K562 (cell line): ENCODE results near the gene RNU2-1. TPM values are rescaled to one million over a fixed set of nuclear protein-coding genes. Genes with fewer than 3 reads are reported as not detected.

ENCODE experiments used
- ATAC-seq: fragments of 200-7000 bp; cut with Tn5 transposase; 3 replicates; pipeline ENCODE4 v1.9.1; 2020; ENCODE audit warnings: moderate library complexity
- BruUV-seq: library from RNA; stranded (reverse); fragments of 400-500 nt; replicated peaks from 2 replicates; lab custom pipeline; 2021; lab: Mats Ljungman, UMichigan
- CTCF ChIA-PET: fragments of 300-600 bp; formaldehyde crosslinking; extraction: SDS; loops from one replicate; lab custom pipeline; 2021; ENCODE audit warnings: low intra/inter-chr PET ratio; lab: Yijun Ruan, JAX
- POLR2A ChIA-PET: fragments of 300-600, 350-650 bp; sonication (Branson Sonifier 250); formaldehyde crosslinking; extraction: SDS; loops from one replicate; lab custom pipeline; 2021; ENCODE audit warnings: antibody characterized with exemption, inconsistent platforms; lab: Yijun Ruan, JAX
- DNase-seq, 4 experiments: peaks; one replicate each; pipeline versions ENCODE4 v3.0.0 to v3.0.0-alpha.2; 2011 to 2018; ENCODE audit warnings: low spot score in 3 of 4, mixed read lengths in 3 of 4; ENCODE audit errors: extremely low read depth in 1 of 4
- FAIRE-seq: peaks from 2 replicates; lab custom pipeline; 2011; peaks lifted over from hg19 to GRCh38; lab: Jason Lieb, UNC
- H2AFZ ChIP-seq: 2 replicates; pipeline ENCODE4 v1.6.0; 2011; ENCODE audit warnings: low read depth, low read length, control low read depth, inconsistent platforms
- H3K27ac ChIP-seq: fragments of 200-600 bp; 3 replicates; pipeline ENCODE4 v1.8.0; 2011; ENCODE audit warnings: low read depth, mild to moderate bottlenecking, control low read depth, inconsistent platforms, low read length, moderate library complexity, mixed read lengths; ENCODE audit errors: extremely low read depth
- H3K27me3 ChIP-seq, 2 experiments: fragments of 300-600 bp in 1 of 2; 2 replicates in 1 of 2; 3 replicates in 1 of 2; pipeline versions ENCODE4 v1.6.0 to v1.8.0; 2011; ENCODE audit warnings: inconsistent platforms in 2 of 2, low read length in 2 of 2, mild to moderate bottlenecking in 1 of 2, mixed read lengths in 1 of 2, moderate library complexity in 1 of 2; ENCODE audit not compliant: control insufficient read depth in 2 of 2, insufficient read depth in 2 of 2
- H3K36me3 ChIP-seq: fragments of 300-600 bp; 3 replicates; pipeline ENCODE4 v1.8.0; 2011; ENCODE audit warnings: mild to moderate bottlenecking, low read length, inconsistent platforms; ENCODE audit not compliant: control insufficient read depth, insufficient read depth
- H3K4me1 ChIP-seq, 2 experiments: fragments of 200-600 bp in 1 of 2; replicated peaks in 1 of 2; 2 replicates in 1 of 2; 3 replicates in 1 of 2; pipeline versions ENCODE4 v1.5.1 to v1.8.0; 2011; ENCODE audit warnings: inconsistent platforms in 2 of 2, low read length in 2 of 2, mild to moderate bottlenecking in 1 of 2, mixed read lengths in 1 of 2, moderate library complexity in 1 of 2; ENCODE audit not compliant: control insufficient read depth in 2 of 2, insufficient read depth in 2 of 2
- H3K4me2 ChIP-seq: 2 replicates; pipeline ENCODE4 v1.6.1; 2011; ENCODE audit warnings: low read length, control low read depth, inconsistent platforms, mixed read lengths; ENCODE audit not compliant: insufficient read depth
- H3K4me3 ChIP-seq: fragments of 200-600 bp; sonication (generic), shearing (Covaris generic); 2 replicates; pipeline ENCODE4 v1.5.1; 2016; ENCODE audit warnings: control low read depth, inconsistent platforms
- H3K79me2 ChIP-seq: fragments of 200-600 bp; 3 replicates; pipeline ENCODE4 v1.8.0; 2011; ENCODE audit warnings: low read length, inconsistent platforms; ENCODE audit not compliant: control insufficient read depth, insufficient read depth
- H3K9ac ChIP-seq, 2 experiments: 2 replicates each; pipeline versions ENCODE4 v1.6.0 to v1.6.1; 2011; ENCODE audit warnings: low read depth in 2 of 2, low read length in 2 of 2, control low read depth in 1 of 2, inconsistent platforms in 1 of 2, mild to moderate bottlenecking in 1 of 2, mixed read lengths in 1 of 2; ENCODE audit not compliant: insufficient read depth in 1 of 2
- H3K9me1 ChIP-seq: one replicate; pipeline ENCODE4 v1.6.0; 2011; ENCODE audit warnings: inconsistent platforms, mild to moderate bottlenecking, low read length, moderate library complexity; ENCODE audit not compliant: control insufficient read depth, insufficient read depth
- H3K9me3 ChIP-seq: replicated peaks from 2 replicates; pipeline ENCODE4 v1.5.1; 2011; ENCODE audit warnings: low read depth, low read length, inconsistent platforms; ENCODE audit not compliant: control insufficient read depth, insufficient read depth
- H4K20me1 ChIP-seq: replicated peaks from 2 replicates; pipeline ENCODE4 v1.6.1; 2011; ENCODE audit warnings: low read length, inconsistent platforms, mixed read lengths; ENCODE audit not compliant: control insufficient read depth, insufficient read depth
- RBM25 ChIP-seq: fragments of 200-400 bp; formaldehyde crosslinking; IDR thresholded peaks from 2 replicates; pipeline ENCODE4 v1.6.1; 2018; ENCODE audit warnings: low read length, low read depth, moderate library complexity; ENCODE audit not compliant: severe bottlenecking
- WHSC1 ChIP-seq: IDR thresholded peaks from one replicate; pipeline ENCODE4 v1.6.1; 2012; ENCODE audit warnings: low read length, control low read depth, inconsistent platforms
- ZNF584 ChIP-seq: fragments of 200-800 bp; sonication (Bioruptor generic); IDR thresholded peaks from 2 replicates; pipeline ENCODE4 v1.6.1; 2016; ENCODE audit warnings: low read depth, mild to moderate bottlenecking, missing genetic modification characterization, missing compliant biosample characterization
- WGBS: fragments of 100-300 bp; shearing (Covaris generic); methylation state at CpG from one replicate; pipeline ENCODE4 v1.1.6; 2016; ENCODE audit warnings: low coverage, mixed read lengths; ENCODE audit not compliant: insufficient coverage; ENCODE audit errors: missing lambda C conversion rate; 5-methylcytosine and 5-hydroxymethylcytosine counted together
- in situ Hi-C: fragments of 300-500 bp; cut with MboI; formaldehyde crosslinking; loops from 4 replicates; pipeline ENCODE4 v1.15.0; 2018; ENCODE audit warnings: inconsistent platforms, mixed read lengths
- intact Hi-C: fragments of 100-400 bp; cut with micrococcal nuclease; formaldehyde crosslinking; loops from 2 replicates; pipeline ENCODE4 v1.14.2; 2022
- polyA plus RNA-seq, 8 experiments: library from polyadenylated mRNA; depleted of rRNA in 4 of 8; stranded (reverse) in 5 of 8; unstranded in 3 of 8; fragments of >200 nt; fragmentation: Nextera tagmentation in 2 of 8; fragmentation: Illumina TruSeq in 1 of 8; extraction: Ambion mirVana in 2 of 8; extraction: Trizol in 1 of 8; gene quantifications; 2 replicates each; pipeline versions ENCODE4 v1.2.1 to v1.2.3, GENCODE V29; 2011 to 2014; ENCODE audit warnings: inconsistent platforms in 1 of 8, missing spikeins in 1 of 8
- total RNA-seq, 7 experiments: library from RNA; depleted of rRNA in 6 of 7; stranded (reverse); fragments of >200 nt in 6 of 7; fragmentation: Illumina TruSeq in 2 of 7; extraction: Trizol in 2 of 7; gene quantifications; 2 replicates each; pipeline versions ENCODE4 v1.2.1 to v1.2.3, GENCODE V29; 2011 to 2021; ENCODE audit warnings: low replicate concordance in 1 of 7
- TF ChIP-seq, protein P1 (sequence below): fragments of 450-650 bp; IDR thresholded peaks from 2 replicates; pipeline ENCODE4 v1.6.1; 2016; ENCODE audit warnings: low read depth, mild to moderate bottlenecking, moderate library complexity
- TF ChIP-seq, protein P2 (sequence below): fragments of 450-650 bp; IDR thresholded peaks from 2 replicates; pipeline ENCODE4 v1.7.1; 2018; ENCODE audit warnings: mild to moderate bottlenecking, low read depth; ENCODE audit not compliant: partially characterized antibody
- TF ChIP-seq, protein P3 (sequence below): fragments of 450-650 bp; formaldehyde crosslinking; IDR thresholded peaks from 2 replicates; pipeline ENCODE4 v1.4.0; 2022; ENCODE audit warnings: missing genetic modification characterization

The RNU2-1 gene
- total and polyA plus RNA-seq, 9 of the 15 experiments (the other 6 are each of a cell fraction or from before 2014, with no cell fraction given), result 9,527 TPM; not detected in 8

DNA sequence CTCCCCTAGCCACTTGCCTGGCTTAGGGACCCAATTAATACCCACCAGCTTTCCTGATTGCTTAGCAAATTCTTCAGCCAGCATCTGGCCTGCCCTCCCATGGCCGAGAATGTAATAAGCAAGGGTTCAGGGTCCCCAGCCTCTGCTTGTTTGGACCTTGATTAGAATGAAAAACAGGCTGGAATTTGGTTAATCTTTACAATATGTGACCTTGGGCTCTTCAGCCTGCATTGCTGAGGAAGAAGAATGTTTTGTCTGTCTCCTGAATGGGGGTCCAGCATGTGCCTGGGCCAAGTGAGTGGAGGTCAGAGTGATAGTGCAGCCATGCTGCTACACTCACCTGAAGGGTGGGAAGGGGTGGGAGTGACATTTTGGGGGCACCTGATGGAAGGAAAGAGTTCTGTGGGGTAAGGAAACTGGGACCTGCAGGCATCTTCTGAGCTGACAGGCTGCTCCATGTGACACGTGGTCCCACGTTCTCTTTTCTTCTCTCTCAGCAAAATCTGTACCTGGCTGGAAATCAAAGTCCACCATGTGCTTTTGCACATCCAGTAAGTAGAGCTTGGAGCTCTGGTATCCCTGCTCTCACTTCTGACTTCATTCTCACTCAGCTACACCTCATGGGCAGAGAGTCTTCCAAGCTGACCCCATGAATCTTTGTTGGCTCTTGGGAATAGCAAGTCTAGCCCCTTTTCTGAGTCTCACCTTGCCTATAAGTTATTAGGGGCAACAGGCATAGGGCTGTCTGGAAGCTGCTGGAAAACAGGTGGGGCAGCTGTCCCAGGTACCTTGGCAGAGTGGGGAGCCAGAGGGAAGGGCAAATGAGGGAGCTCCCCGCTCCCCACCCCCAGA, 16.8 kb downstream of the RNU2-1 start:
- intact Hi-C loops (no loop called here), in situ Hi-C loops (no loop called here)
- Histone ChIP-seq H3K9me3 (no peaks in the 10 kb centered on the region), H3K4me1 (peaks cover 3 to 7% of the 10 kb centered on the region in 2 experiments; a peak in 2 of 5 replicates), H4K20me1 (no peaks in the 10 kb centered on the region), H3K4me2 (no peak overlapping the region), H3K79me2 (no peaks in the 10 kb centered on the region), H3K4me3 (no peak overlapping the region), H3K27ac (no peak overlapping the region), H3K27me3 (no peaks in the 10 kb centered on the region), H2AFZ (no peak overlapping the region), H3K36me3 (no peaks in the 10 kb centered on the region; the same call in 2 of the 3 replicates), H3K9ac (no peak overlapping the region), H3K9me1 (no peaks in the 10 kb centered on the region)
- no TSS peak for BruUV-seq
- DNase-seq, result no peak
- no peak for FAIRE-seq
- 53% methylated on average over 3 of the region's 4 CpGs for WGBS
- ChIA-PET CTCF (no interaction called here), POLR2A (interaction anchor here (0.5 to 7.6 kb wide), 6 partner anchors 10 to 352 kb away, joined by 3 to 89 read pairs (median 4); partner anchors contain the start of gene BRCA1)
- no peak for ATAC-seq
- TF ChIP-seq, protein P1, sequence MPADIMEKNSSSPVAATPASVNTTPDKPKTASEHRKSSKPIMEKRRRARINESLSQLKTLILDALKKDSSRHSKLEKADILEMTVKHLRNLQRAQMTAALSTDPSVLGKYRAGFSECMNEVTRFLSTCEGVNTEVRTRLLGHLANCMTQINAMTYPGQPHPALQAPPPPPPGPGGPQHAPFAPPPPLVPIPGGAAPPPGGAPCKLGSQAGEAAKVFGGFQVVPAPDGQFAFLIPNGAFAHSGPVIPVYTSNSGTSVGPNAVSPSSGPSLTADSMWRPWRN, result no peak
- TF ChIP-seq RBM25, result no peak
- TF ChIP-seq, protein P2, sequence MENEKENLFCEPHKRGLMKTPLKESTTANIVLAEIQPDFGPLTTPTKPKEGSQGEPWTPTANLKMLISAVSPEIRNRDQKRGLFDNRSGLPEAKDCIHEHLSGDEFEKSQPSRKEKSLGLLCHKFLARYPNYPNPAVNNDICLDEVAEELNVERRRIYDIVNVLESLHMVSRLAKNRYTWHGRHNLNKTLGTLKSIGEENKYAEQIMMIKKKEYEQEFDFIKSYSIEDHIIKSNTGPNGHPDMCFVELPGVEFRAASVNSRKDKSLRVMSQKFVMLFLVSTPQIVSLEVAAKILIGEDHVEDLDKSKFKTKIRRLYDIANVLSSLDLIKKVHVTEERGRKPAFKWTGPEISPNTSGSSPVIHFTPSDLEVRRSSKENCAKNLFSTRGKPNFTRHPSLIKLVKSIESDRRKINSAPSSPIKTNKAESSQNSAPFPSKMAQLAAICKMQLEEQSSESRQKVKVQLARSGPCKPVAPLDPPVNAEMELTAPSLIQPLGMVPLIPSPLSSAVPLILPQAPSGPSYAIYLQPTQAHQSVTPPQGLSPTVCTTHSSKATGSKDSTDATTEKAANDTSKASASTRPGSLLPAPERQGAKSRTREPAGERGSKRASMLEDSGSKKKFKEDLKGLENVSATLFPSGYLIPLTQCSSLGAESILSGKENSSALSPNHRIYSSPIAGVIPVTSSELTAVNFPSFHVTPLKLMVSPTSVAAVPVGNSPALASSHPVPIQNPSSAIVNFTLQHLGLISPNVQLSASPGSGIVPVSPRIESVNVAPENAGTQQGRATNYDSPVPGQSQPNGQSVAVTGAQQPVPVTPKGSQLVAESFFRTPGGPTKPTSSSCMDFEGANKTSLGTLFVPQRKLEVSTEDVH, result no peak
- no peak for TF ChIP-seq WHSC1
- no peak for TF ChIP-seq ZNF584 (CRISPR knock-in tag)
- TF ChIP-seq, protein P3, sequence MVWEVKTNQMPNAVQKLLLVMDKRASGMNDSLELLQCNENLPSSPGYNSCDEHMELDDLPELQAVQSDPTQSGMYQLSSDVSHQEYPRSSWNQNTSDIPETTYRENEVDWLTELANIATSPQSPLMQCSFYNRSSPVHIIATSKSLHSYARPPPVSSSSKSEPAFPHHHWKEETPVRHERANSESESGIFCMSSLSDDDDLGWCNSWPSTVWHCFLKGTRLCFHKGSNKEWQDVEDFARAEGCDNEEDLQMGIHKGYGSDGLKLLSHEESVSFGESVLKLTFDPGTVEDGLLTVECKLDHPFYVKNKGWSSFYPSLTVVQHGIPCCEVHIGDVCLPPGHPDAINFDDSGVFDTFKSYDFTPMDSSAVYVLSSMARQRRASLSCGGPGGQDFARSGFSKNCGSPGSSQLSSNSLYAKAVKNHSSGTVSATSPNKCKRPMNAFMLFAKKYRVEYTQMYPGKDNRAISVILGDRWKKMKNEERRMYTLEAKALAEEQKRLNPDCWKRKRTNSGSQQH (CRISPR knock-in tag), result no peak
